ENCODE measurements around the gene RPS6KA3.

DNA sequence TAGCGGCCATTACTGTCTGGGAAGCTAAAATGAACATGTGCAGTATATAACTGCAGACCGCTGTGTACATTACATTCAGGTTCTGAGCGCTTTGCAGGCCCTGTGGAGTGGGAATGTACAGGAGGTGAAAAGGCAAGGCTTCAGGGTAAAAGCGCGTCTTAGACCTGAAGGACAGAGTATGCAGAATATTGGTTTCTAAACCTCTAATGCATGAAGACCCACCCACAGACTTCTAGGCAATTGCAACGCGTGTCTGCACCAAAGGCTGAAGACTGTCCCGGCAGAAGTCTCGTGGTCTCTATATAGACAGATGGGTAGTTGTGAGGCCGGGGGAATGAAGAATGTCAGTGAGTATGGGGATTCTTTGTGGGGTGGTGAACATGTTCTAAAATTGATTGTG is 155.4 kb downstream of the RPS6KA3 start:
- TF ChIP-seq, protein P1, sequence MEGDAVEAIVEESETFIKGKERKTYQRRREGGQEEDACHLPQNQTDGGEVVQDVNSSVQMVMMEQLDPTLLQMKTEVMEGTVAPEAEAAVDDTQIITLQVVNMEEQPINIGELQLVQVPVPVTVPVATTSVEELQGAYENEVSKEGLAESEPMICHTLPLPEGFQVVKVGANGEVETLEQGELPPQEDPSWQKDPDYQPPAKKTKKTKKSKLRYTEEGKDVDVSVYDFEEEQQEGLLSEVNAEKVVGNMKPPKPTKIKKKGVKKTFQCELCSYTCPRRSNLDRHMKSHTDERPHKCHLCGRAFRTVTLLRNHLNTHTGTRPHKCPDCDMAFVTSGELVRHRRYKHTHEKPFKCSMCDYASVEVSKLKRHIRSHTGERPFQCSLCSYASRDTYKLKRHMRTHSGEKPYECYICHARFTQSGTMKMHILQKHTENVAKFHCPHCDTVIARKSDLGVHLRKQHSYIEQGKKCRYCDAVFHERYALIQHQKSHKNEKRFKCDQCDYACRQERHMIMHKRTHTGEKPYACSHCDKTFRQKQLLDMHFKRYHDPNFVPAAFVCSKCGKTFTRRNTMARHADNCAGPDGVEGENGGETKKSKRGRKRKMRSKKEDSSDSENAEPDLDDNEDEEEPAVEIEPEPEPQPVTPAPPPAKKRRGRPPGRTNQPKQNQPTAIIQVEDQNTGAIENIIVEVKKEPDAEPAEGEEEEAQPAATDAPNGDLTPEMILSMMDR (IDR thresholded peaks at IDR 0.05) = no peak
- TF ChIP-seq EZH2 (IDR thresholded peaks at IDR 0.05; ENCODE audit: borderline replicate concordance, insufficient read depth, low read depth, low read length, poor library complexity, severe bottlenecking) = no peak
